Chondrocyte (in vitro differentiated cells): ENCODE measurements around the gene CDC42BPB. TPM values are rescaled to one million over a fixed set of nuclear protein-coding genes. Genes with fewer than 3 reads are reported as not detected.

Experiments
- DNase-seq: peaks from one replicate; pipeline ENCODE4 v3.0.0; 2021; ENCODE audit warnings: mixed read lengths, low spot score
- H3K27ac Mint-ChIP-seq: one replicate; pipeline ENCODE4 v1.8.0; 2021; ENCODE audit warnings: mild to moderate bottlenecking, moderate library complexity, mixed read lengths; ENCODE audit not compliant: unreplicated experiment
- H3K27me3 Mint-ChIP-seq: 2 replicates; pipeline ENCODE4 v1.8.0; 2021; ENCODE audit warnings: low read depth, mixed read lengths
- H3K36me3 Mint-ChIP-seq: 2 replicates; pipeline ENCODE4 v1.8.0; 2021; ENCODE audit warnings: low read depth, mixed read lengths
- H3K4me1 Mint-ChIP-seq: 2 replicates; pipeline ENCODE4 v1.8.0; 2021; ENCODE audit warnings: low read depth, mild to moderate bottlenecking, mixed read lengths
- H3K4me3 Mint-ChIP-seq: one replicate; pipeline ENCODE4 v1.8.0; 2021; ENCODE audit warnings: mild to moderate bottlenecking, moderate library complexity, mixed read lengths; ENCODE audit not compliant: unreplicated experiment
- H3K9me3 Mint-ChIP-seq: 2 replicates; pipeline ENCODE4 v1.8.0; 2021; ENCODE audit warnings: low read depth, mixed read lengths
- total RNA-seq: library from RNA; stranded (reverse); gene quantifications from 3 replicates; pipeline ENCODE4 v1.2.1, GENCODE V29; 2021
- TF ChIP-seq, protein P1 (sequence below): fragments of 200-600 bp; sonication (generic); IDR thresholded peaks from 2 replicates; pipeline ENCODE4 v1.5.0; 2021; ENCODE audit warnings: antibody characterized with exemption, mild to moderate bottlenecking, moderate library complexity

The CDC42BPB gene
- total RNA-seq, 1 donor from 2014 or later: 106 TPM

DNA sequence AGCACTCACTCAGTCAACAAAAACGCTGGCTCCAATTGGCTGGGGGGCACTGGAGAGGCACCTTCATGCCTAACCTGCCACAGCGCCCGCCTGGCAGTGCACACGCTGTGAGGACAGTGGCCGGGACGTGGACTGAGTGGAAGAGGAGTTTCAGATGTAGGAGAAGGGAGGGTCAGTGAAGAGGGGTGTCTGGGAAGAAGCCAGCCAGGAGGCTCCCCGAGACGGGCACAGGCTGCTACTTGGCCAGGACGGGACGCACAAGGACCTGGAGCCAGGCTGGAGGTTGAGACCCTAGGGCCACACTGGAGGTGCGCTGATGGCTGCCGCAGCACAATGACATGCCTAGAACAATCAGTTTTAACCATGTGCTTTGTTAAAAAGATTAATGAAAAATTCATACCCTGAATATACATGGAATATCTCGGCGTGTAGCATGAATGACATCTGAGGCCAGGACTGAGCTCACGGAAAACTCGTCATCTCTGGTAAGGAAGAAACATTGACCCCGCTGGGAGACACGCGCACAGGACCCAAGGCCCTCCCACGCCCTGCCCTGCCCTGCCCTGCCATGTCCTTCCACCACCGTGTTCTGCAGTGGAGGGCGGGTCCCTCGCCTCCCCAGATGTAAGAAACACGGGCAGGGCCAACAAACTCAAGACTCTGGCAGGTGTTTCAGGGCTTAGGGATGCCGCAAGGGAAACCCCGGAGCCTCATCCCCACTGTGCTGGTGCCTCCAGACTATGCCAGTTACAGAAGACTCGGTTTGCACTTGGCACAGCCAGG, 109.8 kb downstream of the CDC42BPB start:
- H3K27ac Mint-ChIP-seq: no peak overlapping the region
- TF ChIP-seq, protein P1, sequence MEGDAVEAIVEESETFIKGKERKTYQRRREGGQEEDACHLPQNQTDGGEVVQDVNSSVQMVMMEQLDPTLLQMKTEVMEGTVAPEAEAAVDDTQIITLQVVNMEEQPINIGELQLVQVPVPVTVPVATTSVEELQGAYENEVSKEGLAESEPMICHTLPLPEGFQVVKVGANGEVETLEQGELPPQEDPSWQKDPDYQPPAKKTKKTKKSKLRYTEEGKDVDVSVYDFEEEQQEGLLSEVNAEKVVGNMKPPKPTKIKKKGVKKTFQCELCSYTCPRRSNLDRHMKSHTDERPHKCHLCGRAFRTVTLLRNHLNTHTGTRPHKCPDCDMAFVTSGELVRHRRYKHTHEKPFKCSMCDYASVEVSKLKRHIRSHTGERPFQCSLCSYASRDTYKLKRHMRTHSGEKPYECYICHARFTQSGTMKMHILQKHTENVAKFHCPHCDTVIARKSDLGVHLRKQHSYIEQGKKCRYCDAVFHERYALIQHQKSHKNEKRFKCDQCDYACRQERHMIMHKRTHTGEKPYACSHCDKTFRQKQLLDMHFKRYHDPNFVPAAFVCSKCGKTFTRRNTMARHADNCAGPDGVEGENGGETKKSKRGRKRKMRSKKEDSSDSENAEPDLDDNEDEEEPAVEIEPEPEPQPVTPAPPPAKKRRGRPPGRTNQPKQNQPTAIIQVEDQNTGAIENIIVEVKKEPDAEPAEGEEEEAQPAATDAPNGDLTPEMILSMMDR: no peak
- peaks cover 31% of the 10 kb centered on the region for H3K36me3 Mint-ChIP-seq
- no peak for DNase-seq
- H3K27me3 Mint-ChIP-seq: no peaks in the 10 kb centered on the region
- no peak overlapping the region for H3K4me3 Mint-ChIP-seq
- no peaks in the 10 kb centered on the region for H3K9me3 Mint-ChIP-seq
- H3K4me1 Mint-ChIP-seq: peaks cover 18% of the 10 kb centered on the region

DNA sequence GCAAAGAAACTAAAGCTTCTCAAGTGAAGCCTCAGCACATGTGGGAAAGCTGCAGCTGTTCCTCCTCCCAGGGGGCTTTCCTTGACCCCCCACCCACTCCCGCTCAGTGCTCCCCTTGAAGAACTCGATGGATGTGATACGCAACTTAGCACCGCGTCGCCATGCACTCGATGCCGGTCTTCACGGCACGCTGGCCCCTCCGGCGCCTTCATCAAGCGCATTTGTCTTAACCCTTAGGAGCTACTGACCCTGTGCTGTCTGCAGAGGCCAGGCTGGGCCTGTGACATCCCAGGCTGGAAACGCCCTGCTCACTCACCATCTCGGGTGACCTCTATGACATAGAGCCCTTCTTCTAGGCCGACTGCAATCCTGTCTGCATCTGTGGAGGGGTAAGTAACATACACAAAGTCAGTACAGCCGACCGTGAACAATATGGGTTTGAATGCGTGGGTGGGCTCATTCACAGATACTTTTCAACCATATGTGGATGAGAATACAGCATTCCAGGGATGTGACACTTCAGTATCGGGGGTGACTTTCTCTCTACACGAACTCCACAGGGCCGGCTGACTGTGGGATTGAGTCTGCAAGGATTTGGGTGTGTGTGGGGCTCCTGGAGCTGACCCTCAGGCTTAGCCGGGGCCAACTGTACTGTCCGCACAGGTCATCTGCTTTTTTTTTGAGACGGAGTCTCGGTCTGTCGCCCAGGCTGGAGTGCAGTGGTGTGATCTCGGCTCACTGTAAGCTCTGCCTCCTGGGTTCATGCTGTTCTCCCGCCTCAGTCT, 111.8 kb downstream of the CDC42BPB start:
- Mint-ChIP-seq H3K27ac (no peak overlapping the region), H3K27me3 (no peaks in the 10 kb centered on the region), H3K36me3 (peaks cover 38% of the 10 kb centered on the region), H3K4me3 (no peak overlapping the region), H3K4me1 (peaks cover 10% of the 10 kb centered on the region), H3K9me3 (no peaks in the 10 kb centered on the region)
- no peak for DNase-seq
- TF ChIP-seq, protein P1: no peak

DNA sequence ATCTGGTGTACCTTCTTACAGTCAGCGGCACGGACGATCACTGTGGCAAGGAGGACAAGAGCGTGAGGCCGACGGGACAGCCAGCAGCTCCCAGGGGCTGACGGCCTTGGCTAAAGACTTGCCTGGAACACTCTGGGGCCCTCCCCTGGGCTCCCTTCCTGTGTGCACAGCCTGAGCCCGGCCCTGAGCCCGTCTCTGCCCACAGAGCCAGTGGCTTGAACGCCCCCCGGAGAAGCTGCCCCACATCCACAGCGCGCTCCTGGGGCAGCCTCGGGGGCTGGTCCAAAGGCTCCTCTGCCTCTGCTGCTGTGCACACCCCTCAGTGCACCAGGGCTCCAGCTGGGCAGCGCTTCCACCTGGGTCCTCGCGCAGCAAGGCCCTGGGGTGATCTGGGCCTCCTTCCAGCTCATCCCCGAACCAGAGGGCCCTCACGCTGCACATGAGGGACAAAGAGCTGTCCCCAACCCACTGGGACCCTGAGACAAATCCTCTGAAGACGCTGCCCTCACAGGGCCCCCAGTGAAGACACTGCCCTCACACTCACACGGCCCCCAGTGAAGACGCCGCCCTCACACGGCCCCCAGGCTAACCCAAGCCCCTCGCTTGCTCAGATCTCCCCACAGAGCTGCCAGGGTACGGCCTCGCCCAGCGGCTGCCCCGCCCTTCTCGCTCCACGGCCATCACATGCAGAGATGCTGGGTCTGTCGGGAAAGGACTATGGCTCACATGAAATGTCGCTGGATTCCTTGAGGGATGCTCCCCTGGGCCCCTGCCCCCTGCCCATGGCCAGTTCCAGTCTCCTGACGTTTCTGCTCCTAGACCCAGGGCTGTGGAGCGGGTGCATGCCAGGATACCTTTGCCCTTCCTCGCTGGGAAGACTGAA, 112.7 kb downstream of the CDC42BPB start:
- Mint-ChIP-seq H3K27me3 (no peaks in the 10 kb centered on the region), H3K36me3 (peaks cover 40% of the 10 kb centered on the region), H3K4me3 (no peak overlapping the region), H3K4me1 (peaks cover 7% of the 10 kb centered on the region), H3K9me3 (no peaks in the 10 kb centered on the region), H3K27ac (no peak overlapping the region)
- no peak for DNase-seq
- TF ChIP-seq, protein P1: no peak

DNA sequence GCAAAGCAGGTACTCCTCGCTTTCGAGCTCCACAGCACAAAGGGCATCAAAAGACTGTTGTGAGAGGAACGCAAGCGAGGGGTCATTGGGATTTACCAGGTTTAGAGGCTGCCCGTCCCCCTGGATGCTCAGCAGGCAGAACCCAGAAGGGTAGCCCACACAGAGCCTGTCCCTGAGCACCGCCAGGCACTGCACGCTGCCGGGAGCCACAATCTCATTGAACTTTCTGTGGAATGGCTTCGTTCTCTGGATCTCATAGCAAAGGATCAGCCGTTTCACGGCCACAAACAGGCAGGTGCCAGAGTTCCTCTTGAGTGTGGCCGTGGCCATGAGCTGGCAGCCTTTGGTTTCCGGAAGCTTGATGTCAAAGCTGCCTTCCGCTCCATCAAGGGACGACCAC, 113.4 kb downstream of the CDC42BPB start:
- no peak for DNase-seq
- Mint-ChIP-seq H3K4me1 (peaks cover 2% of the 10 kb centered on the region), H3K9me3 (no peaks in the 10 kb centered on the region), H3K27ac (no peak overlapping the region), H3K36me3 (peaks cover 41% of the 10 kb centered on the region), H3K4me3 (no peak overlapping the region), H3K27me3 (no peaks in the 10 kb centered on the region)
- TF ChIP-seq, protein P1: no peak

DNA sequence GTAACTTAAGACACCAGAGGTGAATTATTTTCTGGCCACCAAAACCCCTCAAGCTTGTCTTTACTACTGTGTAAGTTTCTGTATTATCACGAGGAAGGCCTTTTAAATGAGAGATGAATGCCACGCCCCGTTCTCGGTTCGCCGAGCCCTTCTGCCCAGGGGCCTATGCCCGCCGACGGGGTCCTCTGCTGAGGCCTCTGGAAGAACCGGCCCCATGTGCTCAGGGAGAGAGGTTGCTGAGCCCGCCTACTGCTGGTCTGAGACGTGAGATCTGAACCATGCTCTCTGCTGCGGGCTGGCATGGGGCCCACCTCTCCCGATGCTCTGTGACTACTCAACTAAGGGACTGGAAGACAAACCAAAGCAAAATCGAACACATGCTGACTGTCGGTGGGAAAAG, 113.9 kb downstream of the CDC42BPB start:
- H3K27ac Mint-ChIP-seq: no peak overlapping the region
- H3K4me1 Mint-ChIP-seq: no peaks in the 10 kb centered on the region
- no peaks in the 10 kb centered on the region for H3K9me3 Mint-ChIP-seq
- DNase-seq: no peak
- peaks cover 39% of the 10 kb centered on the region for H3K36me3 Mint-ChIP-seq
- H3K27me3 Mint-ChIP-seq: no peaks in the 10 kb centered on the region
- H3K4me3 Mint-ChIP-seq: no peak overlapping the region
- TF ChIP-seq, protein P1: no peak
